T-helper 9 cell (primary cell): ENCODE measurements around the gene PTPRN2.

Experiments
- DNase-seq: peaks from one replicate; pipeline ENCODE4 v3.0.0-alpha.2; 2020

PTPRN2 gene

GRCh38 chr7:157523371-157523765 lies 1064.3 kb downstream of the PTPRN2 start:
- DNase-seq: no peak

GRCh38 chr7:157522954-157523353 lies 1064.7 kb downstream of the PTPRN2 start:
- no peak for DNase-seq

- no peak for DNase-seq
Measured at GRCh38 chr7:157522189-157522588, 1065.4 kb downstream of the PTPRN2 start.

GRCh38 chr7:157521752-157522151 lies 1065.9 kb downstream of the PTPRN2 start:
- no peak for DNase-seq

- no peak for DNase-seq
Measured at GRCh38 chr7:157521061-157521731, 1066.4 kb downstream of the PTPRN2 start.

- no peak for DNase-seq
Measured at GRCh38 chr7:157520249-157520648, 1067.4 kb downstream of the PTPRN2 start.

GRCh38 chr7:157519798-157520244 lies 1067.8 kb downstream of the PTPRN2 start:
- DNase-seq: no peak

- DNase-seq: no peak
Measured at GRCh38 chr7:157519246-157519645, 1068.4 kb downstream of the PTPRN2 start.

GRCh38 chr7:157518514-157519175 lies 1069.0 kb downstream of the PTPRN2 start:
- no peak for DNase-seq

GRCh38 chr7:157517782-157518513 lies 1069.7 kb downstream of the PTPRN2 start:
- DNase-seq: no peak

- no peak for DNase-seq
Measured at GRCh38 chr7:157516911-157517781, 1070.5 kb downstream of the PTPRN2 start.

- DNase-seq: no peak
Measured at GRCh38 chr7:157516311-157516710, 1071.3 kb downstream of the PTPRN2 start.

GRCh38 chr7:157515342-157516041 lies 1072.1 kb downstream of the PTPRN2 start:
- DNase-seq: no peak

GRCh38 chr7:157514746-157515145 lies 1072.9 kb downstream of the PTPRN2 start:
- DNase-seq: no peak

- DNase-seq: no peak
Measured at GRCh38 chr7:157514306-157514705, 1073.3 kb downstream of the PTPRN2 start.

GRCh38 chr7:157513682-157514081 lies 1073.9 kb downstream of the PTPRN2 start:
- no peak for DNase-seq

- DNase-seq: no peak
Measured at GRCh38 chr7:157513162-157513621, 1074.4 kb downstream of the PTPRN2 start.

- DNase-seq: no peak
Measured at GRCh38 chr7:157509226-157509625, 1078.4 kb downstream of the PTPRN2 start.

GRCh38 chr7:157508477-157508881 lies 1079.1 kb downstream of the PTPRN2 start:
- no peak for DNase-seq

GRCh38 chr7:157507987-157508386 lies 1079.6 kb downstream of the PTPRN2 start:
- no peak for DNase-seq

- DNase-seq: no peak
Measured at GRCh38 chr7:157506268-157506667, 1081.4 kb downstream of the PTPRN2 start.

- no peak for DNase-seq
Measured at GRCh38 chr7:157505646-157506045, 1082.0 kb downstream of the PTPRN2 start.
